Stimulated activated CD4-positive, alpha-beta T cell treated with anti-CD3 and anti-CD28 coated beads, Interleukin-1b, Interleukin-23, amount 100 ng/mL, for 48 hours (primary cell): ENCODE data around the gene YOD1.

Experiments used
- DNase-seq: peaks from one replicate; pipeline ENCODE4 v3.0.0-alpha.2; 2020

The YOD1 gene

DNA sequence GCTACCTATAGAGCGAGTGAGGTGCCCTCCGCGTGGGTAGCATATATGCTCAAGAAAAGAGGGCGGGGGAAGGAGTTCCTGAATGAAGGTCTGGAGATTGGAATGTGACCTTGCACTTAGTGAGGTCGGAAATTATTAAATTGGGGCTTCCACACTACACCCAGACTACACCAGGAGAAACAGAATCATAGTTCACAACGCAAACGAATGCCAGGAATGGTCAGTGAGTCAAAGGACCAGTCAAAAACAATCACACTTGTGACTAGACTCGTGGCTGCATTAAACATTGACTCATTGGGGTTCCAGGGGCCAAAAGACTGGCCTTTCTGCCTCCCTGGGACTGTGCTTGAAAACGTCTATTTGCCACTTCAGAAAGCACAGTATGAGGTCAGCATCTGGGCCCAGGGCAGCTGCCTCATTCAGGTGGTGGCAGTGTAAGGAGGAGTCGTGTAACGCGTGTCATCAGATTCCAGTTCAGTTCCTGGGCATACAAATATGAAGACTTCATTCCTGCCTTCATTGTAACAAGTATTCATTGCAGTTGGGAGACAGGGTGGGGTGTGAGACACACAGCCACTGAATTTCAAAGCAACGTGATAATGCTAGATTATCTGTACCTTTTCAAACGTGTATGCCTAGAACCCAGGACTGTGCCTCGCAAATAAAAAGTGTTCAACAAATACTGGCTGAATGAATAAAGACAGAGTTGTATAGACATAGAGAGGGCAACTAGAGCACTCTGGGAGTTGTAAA is at the start of gene YOD1:
YOD1 (minus strand) TSS at position 18 of the 753 bp plus-strand sequence. CDS start 178 bp downstream, outside the sequence.
- DNase-seq: peak; percentile 13

DNA sequence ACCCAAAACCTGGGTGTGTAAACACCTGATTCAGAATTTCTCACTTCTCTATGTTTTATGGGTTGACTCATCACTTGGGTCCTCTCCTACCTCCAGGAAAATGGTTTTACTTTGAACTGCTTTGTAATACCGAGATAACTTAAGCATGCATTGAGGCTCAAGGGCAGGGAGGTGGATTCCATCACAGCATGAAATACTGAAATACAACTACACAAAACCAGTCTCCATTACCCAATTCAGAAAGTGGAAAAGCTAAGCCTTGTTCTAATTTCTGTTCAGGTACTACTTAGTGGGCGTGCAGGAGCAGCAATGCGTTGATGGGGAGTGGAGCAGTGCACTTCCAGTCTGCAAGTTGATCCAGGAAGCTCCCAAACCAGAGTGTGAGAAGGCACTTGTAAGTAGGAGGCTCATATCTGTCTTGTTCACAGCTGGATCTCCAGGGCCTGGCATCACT is 46.9 kb upstream of the YOD1 start:
- peak; percentile 51 for DNase-seq

DNA sequence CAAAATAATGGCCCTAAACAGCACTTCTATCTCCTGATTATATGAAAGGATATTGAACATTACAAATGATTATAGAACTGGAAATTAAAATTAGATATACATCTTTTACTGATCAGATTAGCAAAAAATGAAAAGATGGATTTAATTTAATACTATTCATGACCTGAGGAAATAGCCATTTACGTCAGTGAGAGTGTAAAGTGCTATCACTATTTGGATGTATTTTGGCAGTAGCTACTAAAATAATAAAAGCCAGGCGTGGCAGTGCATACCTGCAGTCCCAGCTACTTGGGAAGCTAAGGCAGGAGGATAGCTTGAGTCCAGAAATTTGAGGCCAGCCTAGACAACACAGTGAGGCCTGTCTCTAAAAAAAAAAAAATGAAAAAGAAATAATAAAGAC is 42.9 kb upstream of the YOD1 start:
- DNase-seq: no peak

DNA sequence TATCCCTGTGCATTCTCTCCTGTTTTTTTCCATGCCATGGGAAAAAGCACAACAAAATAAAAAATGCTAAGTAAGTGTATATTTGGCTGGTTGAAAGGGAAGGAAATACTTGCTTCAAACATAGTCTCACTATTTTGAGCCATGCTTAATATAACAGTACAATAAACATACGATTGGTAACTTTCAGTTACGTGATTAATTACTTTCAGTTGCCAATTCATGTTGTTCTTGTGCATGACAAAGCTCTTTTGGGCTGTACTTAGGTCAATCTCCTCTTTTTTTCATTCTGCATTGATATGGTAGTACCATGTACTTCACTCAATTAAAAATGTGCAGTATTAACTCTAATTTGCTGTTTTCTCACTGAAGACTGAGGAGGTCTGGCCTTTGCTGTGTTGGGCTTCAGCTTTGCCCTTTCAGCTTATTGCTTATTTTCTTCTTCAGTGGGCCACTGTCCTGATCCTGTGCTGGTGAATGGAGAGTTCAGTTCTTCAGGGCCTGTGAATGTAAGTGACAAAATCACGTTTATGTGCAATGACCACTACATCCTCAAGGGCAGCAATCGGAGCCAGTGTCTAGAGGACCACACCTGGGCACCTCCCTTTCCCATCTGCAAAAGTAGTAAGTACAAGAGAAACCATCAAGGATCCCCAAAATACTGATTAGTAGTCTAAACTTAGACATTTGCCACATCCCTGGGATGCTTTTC is 40.3 kb upstream of the YOD1 start:
- no peak for DNase-seq

DNA sequence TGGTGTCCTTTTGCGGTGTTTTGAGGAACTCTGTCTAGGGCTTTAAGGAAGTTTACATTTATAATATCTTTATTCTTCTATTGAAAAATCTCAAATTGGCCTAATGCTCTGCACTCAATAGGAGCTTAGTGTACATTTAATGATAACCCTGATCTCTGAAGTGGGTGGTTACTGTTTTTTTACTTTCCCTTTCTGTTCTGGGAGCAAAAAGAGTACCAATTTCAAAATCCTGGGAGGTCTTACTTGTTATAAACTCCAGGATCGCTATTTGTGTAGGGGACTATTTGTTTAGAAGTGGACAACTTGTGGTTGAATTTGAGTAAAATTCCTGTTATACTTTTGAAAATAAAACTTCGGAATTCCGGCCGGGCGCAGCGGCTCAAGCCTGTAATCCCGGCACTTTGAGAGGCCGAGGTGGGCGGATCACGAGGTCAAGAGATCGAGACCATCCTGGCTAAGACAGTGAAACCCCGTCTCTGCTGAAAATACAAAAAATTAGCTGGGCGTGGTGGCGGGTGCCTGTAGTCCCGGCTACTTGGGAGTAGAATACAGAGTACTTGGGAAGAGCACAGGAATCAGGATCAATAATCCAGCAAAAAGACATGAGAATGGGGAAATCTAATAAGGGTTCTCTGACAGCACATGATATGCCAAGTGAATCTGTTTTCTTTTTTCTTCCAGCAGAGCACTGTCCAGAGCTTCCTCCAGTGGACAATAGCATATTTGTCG is 38.8 kb upstream of the YOD1 start:
- DNase-seq: no peak

DNA sequence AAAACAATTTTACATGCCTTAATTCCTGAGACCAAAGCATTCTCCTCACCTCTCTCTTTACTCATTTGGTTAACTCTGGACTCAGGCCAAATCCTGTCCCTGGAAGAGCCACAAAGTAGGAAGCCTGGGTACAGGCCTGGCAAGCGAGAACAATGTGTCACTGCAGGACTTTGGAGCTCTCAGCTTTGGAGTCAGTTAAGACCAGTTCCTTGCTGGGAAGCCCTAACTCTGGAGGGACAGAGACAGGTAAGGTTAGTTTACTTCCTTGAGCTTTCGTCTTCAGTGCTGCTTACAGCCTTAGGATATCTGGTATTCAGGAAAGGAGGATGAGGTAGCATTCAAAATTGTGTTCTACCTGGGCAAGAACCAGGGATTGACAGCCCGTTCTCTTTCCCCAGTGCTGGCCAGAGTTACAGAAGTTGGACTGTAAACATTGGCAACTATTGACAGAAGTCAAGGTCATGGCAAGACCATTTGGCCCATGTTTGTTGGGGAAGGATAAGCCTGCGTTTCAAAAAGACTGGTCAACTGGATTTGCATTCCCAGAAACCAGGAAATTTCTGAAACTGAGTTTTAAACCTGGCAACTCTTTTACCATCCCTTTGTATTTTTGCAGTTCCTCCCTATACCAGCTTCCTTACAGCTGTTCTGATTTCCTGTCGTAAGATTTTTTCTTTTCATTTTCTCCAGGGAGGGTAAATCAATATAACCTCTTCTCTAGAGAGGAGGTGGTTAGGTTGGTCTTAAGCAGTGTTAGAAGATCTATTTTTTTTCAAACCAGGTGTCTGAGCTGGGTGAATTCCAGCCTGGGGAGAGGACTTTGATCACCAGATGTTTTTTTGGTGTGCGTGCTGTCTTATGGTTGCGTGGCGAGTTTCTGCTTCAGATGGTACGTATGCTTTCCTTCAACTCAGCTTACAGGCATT is 38.0 kb upstream of the YOD1 start, which contains the start of gene C4BPB:
C4BPB (plus strand) TSS at position 160 of the 926 bp plus-strand sequence; CDS start at position 832, 672 bp downstream.
- no peak for DNase-seq

DNA sequence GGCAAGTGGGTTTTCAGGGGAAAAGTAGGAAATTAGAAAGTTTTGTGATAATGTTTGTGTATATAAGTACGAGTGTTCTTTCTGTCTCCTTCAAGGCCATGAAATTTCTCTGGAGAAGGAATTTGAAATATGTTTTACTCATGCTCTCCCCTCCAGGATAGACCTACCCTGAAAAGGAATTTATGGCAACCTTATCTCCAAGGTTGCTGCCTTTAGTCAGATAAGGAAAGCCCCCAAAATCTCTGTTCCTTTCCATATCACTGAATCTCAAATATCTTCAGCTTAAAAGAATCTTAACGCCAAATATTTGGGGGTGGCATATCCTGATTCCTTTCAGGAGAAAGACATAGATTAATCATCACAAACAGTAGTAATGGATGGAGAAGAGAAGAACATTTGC is 37.2 kb upstream of the YOD1 start:
- no peak for DNase-seq

DNA sequence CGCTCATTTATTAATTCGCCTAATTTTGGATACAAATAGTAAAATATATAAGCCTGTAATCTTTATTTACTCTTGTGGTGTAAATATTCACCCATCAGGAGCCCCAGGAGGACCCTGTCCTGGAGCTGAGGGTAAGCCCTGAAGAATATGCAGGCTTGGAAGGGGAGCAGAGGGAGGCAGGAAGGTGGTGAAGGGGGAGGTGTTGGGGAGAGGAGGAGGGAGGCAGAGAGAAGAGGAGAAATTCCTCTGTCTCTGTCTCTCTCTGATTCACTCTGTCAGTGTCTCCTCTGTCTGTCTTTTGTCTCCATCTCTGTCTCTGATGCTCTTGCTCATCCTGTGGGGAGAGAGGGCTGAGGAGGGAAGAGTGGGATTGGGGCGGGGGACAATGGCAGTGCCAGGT is 34.9 kb upstream of the YOD1 start:
- no peak for DNase-seq

DNA sequence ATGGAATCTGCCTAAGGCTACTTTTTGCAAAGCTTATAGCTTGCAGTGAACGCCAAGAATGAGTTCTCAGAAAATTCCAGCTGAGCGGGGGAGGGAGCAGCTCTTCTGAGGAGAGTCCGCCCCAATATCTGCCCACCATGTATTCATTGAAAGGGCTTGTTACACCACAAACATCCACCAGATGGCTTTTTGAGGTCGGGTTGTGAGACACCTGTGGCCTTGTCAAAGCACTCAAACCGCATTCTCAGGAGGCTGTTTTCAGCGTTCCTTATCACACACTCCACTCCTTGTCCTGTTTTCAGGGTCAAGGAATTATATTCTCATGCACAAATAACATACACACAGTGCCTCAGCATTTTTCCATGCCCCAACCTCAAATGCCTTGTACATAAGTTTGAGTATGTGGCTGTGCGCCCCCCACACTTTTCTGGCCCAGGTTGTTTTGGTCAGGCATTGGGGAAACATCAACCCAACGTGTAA is 33.7 kb upstream of the YOD1 start:
- DNase-seq: peak; percentile 47

DNA sequence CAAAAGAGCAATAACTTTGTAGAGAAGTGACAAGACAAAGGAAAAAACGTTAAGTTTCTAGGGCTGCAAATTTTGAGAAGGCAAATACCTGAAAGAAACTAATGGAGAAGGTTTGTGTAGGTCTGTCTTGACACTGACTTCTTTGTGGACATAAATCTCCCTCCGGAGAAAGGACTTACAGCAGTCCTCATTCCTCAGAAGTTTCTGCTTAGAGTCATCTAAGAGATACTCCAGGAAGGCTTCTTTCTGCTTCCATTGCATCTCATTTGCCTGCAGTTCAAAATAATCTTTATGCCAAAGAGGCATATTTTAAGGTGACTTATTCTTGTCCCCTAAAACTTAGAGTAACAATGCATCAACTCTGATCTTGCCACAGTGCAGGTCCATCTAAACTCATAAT is 33.2 kb upstream of the YOD1 start:
- DNase-seq: no peak

DNA sequence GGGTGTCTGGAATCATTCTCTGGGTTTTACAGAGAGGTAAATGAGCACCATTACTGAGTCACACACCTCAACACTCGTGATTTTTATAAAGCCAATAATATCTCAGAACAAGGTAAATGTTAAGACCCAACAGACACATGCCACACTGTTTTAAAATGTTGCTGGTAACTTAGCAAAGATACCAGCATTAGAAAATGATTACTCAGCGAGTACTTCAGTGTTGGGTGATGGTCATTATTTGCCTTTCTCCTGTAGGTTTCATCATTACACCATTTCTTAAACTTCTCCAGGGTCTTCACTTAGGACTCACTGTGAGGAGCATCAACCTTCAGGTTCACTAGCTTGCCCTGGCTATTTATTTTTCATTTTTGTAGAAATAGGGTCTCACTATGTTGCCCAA is 30.8 kb upstream of the YOD1 start:
- DNase-seq: no peak

DNA sequence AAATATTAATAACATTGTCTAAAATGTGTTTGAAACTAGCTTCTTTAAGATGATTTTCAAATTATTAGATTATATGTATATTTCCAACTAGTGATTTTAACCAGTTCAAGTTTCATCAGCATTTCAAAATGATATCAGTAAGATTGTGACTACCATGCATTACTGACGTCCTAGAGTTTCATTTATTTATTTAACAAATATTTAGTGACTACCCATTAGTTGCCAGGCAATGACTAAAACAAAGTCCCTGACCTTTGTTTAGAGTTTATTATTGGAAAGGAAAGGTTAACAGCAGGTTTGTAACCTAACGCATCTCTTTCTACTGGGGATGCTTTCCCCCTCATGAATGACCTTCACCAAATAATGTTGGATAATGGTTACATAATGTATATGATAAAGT is 30.1 kb upstream of the YOD1 start:
- DNase-seq: no peak

DNA sequence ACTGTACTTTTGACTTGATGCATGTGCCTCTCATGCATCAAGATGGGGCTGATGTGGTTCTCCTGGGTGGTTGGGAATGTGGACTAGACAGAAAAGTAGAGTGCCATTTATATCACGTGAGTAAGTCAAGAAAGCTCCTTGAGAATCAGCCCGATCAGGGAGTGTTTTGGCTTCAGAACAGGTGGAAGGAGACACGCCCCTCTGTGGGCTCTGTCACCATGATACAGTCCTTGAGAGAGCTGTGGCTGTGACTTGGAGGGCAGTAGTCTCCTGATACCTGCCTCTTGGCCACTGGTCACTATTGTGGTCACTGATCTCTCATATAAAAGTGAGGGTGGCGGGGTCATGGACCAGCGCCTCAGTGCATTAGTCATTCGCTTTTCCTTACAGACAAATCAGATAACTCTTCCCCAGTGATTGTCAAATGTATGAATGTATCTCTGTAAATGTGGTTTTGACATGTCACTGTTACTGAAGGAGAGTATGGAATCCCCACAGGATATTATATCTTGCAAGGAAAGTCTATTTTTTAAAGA is 28.8 kb upstream of the YOD1 start:
- DNase-seq: no peak

DNA sequence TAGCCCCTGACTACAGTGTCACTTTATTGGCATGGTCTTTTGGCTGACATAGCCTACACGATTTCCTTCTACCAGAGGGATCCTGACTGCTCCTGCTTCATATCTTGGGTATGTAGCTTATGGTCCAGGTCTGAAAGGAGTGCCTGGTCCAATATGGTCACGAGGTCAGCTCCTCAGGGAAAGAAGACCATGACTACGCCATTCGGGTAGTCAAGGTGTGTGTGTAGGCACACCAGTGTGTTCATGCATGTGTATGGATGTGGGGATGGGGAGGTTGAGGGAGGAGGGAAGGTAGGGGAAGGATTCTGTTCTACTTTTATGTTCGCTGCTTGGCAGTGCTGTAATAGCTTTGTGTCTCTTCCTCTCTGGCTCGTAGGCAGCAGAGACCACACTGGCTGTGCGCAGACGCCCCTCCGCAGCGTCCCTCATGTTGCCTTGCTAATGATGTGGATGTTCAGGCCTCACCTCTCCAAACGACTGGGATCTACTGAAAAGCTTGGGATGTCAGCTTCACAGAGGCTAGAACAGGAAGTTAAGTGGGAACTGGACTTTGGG is 27.6 kb upstream of the YOD1 start:
- no peak for DNase-seq

DNA sequence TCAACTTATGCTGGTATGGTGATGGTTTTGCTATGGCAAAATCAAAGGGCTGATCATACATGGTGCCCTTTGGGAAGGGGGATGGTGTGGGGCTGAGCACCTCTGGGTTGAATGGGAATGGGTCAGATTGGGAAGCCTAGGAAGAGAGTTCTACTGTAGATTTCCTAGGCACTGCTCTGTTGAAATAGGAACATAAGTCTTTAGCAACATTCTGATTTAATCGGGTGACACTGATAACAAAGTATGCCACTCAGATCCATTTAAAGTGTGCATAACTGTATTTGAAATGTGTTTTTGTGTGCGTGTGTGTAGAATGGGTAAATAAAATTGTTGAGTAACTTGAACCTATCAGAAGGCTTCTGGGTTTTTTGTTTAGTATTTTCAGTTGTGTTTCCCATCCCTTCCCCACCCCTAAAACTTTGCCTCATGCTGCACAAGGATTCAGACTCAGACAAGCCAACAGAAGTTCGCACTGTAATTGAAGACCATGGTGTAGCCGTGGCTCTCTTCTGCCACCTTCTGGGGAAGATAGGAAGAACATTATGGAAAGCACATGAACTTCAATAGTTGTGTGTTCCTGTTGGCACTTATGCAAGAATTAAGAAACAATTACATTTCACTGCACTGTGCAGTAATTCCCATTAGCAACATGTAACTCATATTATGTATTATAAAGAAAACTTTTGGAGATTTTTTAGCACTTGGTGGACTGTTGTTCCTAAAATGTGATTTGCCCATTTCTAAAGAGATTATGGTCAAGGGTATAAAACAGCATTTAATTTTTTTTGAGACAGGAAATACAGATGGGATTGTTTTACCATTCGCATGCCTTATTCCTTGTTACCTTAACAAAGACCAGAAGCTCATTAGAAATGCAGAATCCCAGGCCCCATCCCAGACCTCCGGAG is 26.7 kb upstream of the YOD1 start:
- peak; percentile 47 for DNase-seq

DNA sequence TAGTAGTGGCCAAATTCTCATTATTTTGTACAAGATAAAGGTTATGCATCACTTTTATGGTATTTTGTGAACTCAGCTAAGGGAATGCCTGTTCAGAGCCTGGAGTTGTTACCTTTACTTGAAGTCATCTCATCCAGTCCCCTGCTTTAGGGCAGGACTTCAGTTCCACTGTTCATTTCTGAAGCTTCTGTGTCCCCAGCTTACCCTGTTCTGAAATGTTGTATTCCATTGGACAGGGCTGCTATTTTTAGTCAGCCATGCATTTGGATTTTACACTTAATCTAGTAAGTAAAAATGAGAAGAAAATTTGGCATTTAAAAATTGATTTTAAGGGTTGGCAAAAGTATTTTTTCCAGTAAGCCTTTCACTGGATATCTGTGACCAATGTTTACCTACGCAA is 26.0 kb upstream of the YOD1 start:
- DNase-seq: no peak

DNA sequence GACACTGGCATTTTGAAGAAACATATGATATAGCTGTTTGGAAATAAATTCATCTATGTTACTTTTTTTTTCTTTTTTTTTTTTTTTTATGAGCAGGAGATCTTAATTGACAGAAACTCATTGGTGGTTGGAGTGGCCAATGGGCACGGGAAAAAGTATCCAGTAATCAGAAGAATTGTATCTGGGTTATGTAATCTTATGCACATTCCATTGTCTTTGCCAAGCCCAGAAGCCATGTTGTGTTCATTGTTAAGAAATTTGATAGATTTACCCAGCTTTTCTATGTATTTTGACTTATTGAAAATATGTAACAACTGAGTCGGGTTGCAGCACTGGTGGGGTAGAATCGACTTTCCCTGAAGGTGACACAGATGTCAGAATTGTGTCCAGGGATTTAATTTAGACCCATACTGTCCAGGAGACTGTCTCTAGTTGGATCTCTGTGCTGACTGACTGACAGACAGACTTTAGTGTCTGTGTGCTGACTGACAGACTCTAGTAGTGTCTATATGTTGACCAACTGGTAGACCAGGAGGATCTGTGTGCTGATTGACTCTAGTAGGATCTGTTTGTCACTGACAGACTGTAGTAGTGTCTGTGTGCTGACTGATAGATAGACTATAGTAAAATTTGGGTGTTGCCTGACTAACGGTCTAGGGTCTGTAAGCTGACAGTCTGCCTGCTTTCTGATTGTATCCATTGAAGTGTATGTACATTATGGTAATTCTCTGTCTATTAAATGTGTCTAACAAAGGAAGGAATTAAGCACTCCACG is 25.4 kb upstream of the YOD1 start:
- no peak for DNase-seq

DNA sequence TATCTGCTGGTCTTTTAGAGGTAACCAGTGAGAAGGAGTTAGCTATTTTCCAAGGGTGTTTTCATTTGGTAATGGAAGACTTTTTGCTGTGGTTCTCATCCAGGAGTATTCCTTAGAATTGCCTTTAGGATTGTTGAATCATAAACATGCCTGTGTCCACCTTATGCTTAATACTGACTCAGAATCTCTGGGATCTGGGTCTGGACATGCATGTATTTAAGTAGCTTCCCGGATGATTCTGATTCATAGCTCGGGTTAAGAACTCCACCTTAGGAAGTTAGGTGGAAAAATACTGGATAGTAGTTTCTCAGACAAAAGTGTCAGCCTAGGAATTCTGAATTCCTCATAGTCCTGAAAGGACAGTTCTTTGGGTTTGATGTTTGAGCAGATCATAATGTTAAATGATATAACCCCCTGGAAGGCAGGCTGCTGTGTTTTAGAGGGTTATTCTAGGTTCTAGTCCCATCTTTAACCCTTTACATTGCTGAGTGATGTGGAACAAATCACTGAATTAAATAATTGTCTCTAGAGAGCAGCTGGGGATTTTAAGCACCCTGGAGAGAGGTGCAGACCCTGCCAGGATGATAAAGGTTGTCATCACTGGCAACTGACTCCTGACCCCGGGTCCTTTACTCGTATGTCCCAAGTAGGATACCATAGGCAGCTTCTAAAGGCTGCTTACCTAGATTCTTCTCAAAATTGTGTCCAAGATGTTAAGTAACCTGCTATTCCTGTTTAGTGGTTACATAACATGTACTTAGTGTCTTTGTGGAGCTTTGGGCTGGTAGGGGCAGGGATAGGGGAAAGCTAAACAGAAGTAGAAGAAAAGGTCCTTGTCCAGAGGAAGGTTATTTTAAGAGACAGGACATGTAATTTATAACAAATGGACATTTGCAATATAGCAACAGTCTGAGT is 23.2 kb upstream of the YOD1 start:
- DNase-seq: no peak

DNA sequence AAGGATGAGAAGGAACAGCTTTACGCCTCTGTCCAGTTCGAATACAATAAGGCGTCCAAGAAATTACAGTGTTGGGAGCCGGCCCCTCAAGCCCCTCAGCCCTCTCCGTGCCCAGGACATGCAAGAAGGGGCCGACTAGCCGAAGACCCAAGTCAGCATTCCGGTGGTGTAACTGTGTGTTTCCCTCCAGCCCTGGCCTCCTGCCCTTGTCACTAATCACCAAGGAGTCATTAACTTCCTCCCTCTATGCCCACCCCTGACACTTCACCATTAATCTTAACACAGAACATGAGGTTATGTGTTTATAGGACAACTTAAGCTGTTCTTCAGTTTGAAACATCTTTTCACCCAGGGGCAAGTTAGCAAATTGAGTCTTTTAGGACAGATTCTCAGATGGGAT is 21.2 kb upstream of the YOD1 start:
- no peak for DNase-seq
